HG03196 (cell line): Measurements from ENCODE around the gene BANP.
"Not testable (repeated sequence)": the region's sequence is repeated elsewhere in the genome, so short reads cannot be mapped to it uniquely, and the experiment has no call there.

Source experiments
- ATAC-seq: cut with Tn5 transposase; IDR thresholded peaks from one replicate; pipeline ENCODE4 v1.9.1; 2021; ENCODE audit not compliant: unreplicated experiment

The BANP gene

DNA sequence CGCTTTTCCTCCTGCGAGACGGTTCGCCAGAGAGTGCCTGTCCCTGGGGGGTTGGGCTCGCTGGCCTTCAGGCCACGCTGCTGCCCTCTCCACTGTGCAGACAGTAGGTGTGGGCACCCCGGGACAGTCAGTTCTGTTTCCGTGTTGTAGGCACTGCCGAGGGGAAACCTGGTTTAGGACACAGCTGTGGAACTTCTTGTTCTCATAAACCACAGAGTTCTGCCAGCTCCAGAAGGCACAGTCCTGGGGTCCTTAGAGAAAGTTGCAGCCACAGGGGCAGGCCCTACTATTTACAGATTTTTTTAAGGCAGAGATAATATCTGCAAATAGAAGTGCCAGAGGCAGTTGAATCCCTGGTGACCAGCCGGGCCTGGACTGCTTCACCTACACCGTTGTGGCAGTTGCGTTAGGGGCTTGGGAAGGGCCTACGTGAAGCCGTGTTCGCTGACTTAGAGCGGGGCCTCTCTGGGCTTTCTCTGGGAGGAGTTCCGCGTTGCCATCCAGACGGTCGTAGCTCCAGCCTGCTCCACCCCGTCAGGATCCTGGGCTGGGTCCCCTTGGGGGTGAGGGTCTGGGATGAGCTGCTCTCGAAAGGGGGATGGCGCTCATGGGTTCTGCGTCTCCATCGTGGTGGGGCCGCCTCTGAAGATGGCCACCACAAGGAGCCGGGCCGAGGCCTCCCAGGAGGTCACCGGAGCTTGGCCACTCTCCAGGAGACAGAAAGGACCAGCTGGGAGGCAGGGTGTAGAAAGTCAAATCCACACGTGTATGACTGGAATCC lies 126.3 kb downstream of the BANP start:
- no peak for ATAC-seq

DNA sequence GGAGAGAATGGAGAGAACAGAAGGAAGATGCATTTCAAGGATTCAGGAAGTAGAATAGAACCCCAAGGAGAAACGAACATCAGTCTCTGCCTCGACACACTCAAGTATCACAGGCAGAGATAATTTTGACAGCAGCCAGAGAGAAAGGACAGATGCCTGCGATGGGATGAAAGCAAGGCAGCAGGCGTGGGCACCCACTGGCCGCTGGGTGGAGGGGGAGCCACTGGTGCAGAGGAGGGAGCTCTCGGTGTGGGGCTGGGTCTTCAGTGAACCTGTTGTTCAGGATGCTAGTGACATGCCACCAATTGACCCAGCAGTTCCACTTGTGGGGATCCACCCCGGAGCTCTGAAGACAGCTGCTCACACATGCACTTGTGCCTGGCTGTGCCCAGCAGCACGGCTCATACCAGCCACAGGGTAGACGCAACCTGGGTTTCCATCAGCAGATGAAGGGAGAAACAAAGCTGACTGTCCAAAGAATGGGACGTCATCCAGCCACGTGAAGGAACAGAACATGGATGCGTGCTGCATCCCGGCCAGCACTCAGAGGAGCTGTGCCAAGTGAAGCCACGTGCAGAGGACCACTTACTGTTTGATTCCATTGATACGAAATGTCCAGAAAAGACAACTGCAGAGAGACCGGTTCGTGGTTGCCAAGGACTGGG lies 127.0 kb downstream of the BANP start:
- ATAC-seq: no peak

DNA sequence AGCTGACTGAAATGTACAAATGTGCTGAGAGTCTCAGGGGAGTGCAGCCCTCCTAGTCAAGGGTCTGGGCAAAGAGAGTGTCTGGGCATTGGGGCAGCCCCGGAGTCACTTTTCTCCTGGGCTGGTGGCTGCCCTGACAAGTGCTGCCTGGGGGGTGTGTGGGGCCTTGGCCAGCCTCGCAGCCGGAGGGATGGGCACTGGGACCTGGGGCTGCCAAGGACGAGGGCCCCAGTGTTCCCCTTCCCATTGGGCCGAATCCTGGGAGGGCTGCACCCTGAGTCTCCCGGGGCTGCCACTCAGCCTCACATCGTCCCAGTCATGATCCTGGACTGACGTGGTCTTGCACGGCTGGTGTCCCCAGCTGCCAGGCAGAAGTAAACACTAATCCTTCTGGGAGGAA lies 132.3 kb downstream of the BANP start:
- ATAC-seq: no peak

- no peak for ATAC-seq
These were observed 133.6 kb downstream of the BANP start for GRCh38 chr16:88084881-88085280.

- no peak for ATAC-seq
These were observed 135.6 kb downstream of the BANP start for GRCh38 chr16:88086571-88087516.

DNA sequence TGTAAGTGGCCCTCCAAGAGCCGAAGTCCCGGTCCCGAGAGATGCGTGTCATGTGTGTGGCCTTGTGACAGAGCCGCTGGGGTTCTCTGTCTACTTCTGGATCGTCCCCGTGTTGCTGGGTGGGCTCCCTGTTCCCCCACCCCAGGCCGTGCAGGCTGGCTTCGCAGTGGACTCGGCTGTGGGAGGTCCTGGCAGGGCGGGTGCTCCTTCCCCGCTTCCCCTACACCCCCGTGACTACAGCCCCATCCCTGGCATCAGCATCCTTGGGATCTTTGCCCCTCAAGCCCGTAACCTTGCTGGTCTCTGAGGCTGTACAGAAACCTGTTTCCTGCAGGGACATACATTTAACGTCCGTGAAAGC lies 136.3 kb downstream of the BANP start:
- ATAC-seq: no peak

- ATAC-seq: no peak
These were observed 136.9 kb downstream of the BANP start for GRCh38 chr16:88088161-88088581.

DNA sequence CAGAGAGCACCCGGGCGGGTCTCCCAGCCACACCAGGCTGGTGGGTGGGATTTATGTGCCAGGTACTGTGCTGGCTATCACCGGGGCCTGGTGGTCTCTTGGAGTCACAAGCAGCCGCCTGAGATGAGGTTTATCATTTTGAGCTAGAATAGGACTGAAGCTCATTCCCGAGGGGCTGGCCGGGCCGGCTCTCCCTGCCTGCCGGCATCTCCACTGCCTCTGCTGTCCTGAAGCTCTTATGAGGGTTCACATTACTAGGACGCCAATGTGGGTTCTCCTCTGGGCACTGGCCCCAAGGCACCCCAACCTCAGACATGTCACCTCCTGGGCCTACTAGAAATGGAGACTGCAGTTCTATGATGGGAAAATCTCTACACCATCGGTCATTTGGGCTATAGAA lies 137.4 kb downstream of the BANP start:
- not testable (repeated sequence) for ATAC-seq

DNA sequence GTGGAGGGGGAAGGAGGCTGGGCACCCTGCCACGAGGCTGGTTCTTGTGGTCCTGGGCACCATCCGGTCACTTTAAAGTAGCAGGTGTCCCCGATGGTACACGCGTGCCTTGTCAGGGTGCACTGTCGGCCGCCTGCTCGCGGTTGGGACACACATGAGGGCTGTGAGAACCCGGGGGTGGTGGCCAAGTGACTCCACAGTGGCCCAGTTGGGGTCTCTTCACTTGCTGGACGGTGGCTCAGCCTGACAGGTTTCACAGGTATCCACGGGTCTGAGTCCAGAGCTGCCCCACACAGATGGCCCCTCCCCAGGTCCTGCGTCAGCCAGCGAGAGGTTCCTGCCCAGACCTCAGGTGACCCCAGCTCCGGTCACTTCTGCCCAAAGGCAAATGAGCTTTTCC lies 137.8 kb downstream of the BANP start:
- not testable (repeated sequence) for ATAC-seq

DNA sequence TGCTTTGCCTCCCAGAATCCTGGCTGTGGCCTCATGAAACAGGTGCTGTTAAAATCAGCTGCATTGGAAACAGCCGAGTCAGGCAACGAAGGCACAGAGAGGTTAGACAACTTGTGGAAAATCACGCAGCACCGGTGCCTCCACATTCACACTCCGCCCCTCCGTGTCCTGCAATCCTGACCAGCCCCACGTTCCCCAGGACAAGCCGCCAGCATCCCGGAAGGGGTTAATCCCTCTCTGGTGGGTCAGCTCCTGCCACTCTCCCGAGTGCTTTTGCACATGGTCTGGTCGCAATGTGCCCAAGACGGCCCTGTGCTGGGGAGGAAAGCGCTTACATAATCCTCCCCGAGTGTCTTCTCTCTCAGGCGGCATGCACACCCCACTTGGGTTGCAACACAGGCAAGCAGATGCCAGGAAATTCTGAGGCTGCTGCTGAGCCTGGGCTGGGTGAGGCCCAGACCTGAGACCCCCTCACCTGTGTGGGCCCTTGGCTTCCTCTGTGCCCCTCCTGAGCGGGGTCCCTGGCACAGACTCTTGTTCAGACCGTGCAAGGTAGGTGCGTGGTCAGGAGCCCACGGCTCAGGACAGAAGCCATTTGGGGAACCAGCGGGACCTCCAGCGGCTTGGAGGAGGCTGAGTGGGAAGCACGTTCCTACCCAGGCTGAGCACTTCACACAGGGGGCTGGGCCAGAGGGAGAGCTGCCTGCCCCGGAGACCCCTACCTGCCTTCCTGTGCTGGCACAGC lies 138.6 kb downstream of the BANP start:
- ATAC-seq: not testable (repeated sequence)

GRCh38 chr16:88090377-88091175 lies 139.3 kb downstream of the BANP start:
- not testable (repeated sequence) for ATAC-seq

- not testable (repeated sequence) for ATAC-seq
These were observed 140.2 kb downstream of the BANP start for GRCh38 chr16:88091221-88091971.

GRCh38 chr16:88091972-88092302 lies 140.7 kb downstream of the BANP start:
- ATAC-seq: not testable (repeated sequence)

DNA sequence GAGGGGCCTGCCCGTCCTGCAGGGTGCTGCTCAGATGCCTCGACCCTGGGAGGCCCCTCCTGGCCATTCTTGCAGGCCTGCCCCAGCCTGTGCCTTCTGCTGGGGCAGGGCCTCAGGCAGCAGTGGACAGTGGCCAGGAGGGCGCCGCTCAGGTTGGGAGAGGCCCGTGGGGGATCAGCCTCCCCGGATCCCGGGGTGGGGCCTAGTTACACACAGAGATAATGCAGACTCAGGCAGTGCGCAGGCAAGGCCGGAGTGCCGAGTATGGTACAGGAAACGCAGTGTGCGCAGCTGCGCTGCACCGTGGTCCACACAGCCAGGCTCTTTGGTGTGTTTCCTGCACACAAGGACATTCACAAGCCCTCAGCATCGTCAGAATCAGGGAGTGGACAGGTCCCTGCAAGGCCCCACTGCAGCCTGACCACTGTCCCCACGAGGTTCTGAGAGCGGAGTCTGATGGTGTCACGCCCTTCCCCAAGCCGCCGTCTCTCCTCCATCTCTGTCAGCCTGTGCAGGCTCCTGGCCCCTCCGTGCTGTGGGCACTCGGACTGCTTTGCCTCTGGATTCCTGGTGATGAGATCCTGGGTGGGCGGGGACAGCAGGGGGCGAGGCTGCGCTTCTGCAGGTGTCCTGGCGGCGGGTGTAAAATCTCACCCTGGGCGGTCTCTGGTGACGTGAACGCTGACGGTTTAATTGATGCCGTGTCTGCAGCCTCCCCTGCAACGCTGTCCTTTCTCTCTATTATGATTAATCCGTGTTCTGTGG lies 141.7 kb downstream of the BANP start:
- not testable (repeated sequence) for ATAC-seq

GRCh38 chr16:88093556-88094252 lies 142.5 kb downstream of the BANP start:
- ATAC-seq: not testable (repeated sequence)

DNA sequence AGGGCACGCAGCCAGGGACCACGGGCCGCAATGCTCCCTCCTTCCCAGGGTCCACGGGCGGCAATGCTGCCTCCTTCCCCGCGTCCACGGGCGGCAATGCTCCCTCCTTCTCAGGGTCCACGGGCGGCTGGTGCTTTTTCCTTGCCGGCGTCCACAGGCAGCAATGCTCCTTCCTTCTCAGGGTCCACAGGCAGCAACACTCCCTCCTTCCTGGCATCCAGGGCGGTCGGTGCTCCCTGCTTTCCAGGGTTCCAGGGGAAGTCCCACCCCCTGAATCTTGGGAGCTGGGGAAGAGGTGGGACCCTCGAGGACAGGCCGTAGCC lies 143.0 kb downstream of the BANP start:
- ATAC-seq: not testable (repeated sequence)

GRCh38 chr16:88094900-88095299 lies 143.7 kb downstream of the BANP start:
- not testable (repeated sequence) for ATAC-seq

- not testable (repeated sequence) for ATAC-seq
These were observed 145.4 kb downstream of the BANP start for GRCh38 chr16:88096659-88097058.
